Fibroblast of lung (primary cell): ENCODE data around the gene CCDC73. TPM values are rescaled to one million over a fixed set of nuclear protein-coding genes. Genes with fewer than 3 reads are reported as not detected.

Source experiments
- DNase-seq, 2 donors: peaks; one replicate each; pipeline versions ENCODE4 v3.0.0 to v3.0.0-alpha.2; 2010; ENCODE audit warnings: low read depth in 2 of 2
- H2AFZ ChIP-seq: 2 replicates; pipeline ENCODE4 v1.5.1; 2012; ENCODE audit warnings: low read length, control low read depth, inconsistent platforms
- H3K27ac ChIP-seq: 2 replicates; pipeline ENCODE4 v1.5.1; 2011; ENCODE audit warnings: low read length, control low read depth; ENCODE audit not compliant: insufficient read depth
- H3K27me3 ChIP-seq: 2 replicates; pipeline ENCODE4 v1.5.1; 2011; ENCODE audit warnings: mild to moderate bottlenecking, low read length; ENCODE audit not compliant: control insufficient read depth, insufficient read depth
- H3K36me3 ChIP-seq: 2 replicates; pipeline ENCODE4 v1.5.1; 2011; ENCODE audit warnings: low read length; ENCODE audit not compliant: control insufficient read depth, insufficient read depth
- H3K4me1 ChIP-seq: 2 replicates; pipeline ENCODE4 v1.5.1; 2011; ENCODE audit warnings: low read length; ENCODE audit not compliant: control insufficient read depth, insufficient read depth; ENCODE audit errors: extremely low read depth
- H3K4me2 ChIP-seq: 2 replicates; pipeline ENCODE4 v1.5.1; 2011; ENCODE audit warnings: low read length, control low read depth; ENCODE audit not compliant: insufficient read depth; ENCODE audit errors: extremely low read depth
- H3K4me3 ChIP-seq, 4 experiments: fragments of 200-600 bp in 1 of 4; sonication (generic) in 1 of 4; replicated peaks in 1 of 4; 2 replicates each; pipeline ENCODE4 v1.5.1; 2011 to 2016; ENCODE audit warnings: low read length in 4 of 4, low read depth in 3 of 4, mild to moderate bottlenecking in 3 of 4, control low read depth in 2 of 4, inconsistent platforms in 1 of 4, mixed read lengths in 1 of 4; ENCODE audit not compliant: insufficient read depth in 1 of 4; ENCODE audit errors: control extremely low read depth in 1 of 4
- H3K79me2 ChIP-seq: 2 replicates; pipeline ENCODE4 v1.5.1; 2012; ENCODE audit warnings: mild to moderate bottlenecking, low read length, inconsistent platforms; ENCODE audit not compliant: control insufficient read depth, insufficient read depth
- H3K9ac ChIP-seq: 2 replicates; pipeline ENCODE4 v1.5.1; 2011; ENCODE audit warnings: mild to moderate bottlenecking, low read length, control low read depth; ENCODE audit not compliant: insufficient read depth
- H3K9me3 ChIP-seq: 2 replicates; pipeline ENCODE4 v1.5.1; 2012; ENCODE audit warnings: low read depth, low read length; ENCODE audit not compliant: control insufficient read depth, insufficient read depth
- H4K20me1 ChIP-seq: 2 replicates; pipeline ENCODE4 v1.5.1; 2011; ENCODE audit warnings: low read length; ENCODE audit not compliant: control insufficient read depth, insufficient read depth; ENCODE audit errors: extremely low read depth
- EZH2 ChIP-seq: IDR thresholded peaks from 2 replicates; pipeline ENCODE4 v1.5.1; 2012; ENCODE audit warnings: low read length, control low read depth, mild to moderate bottlenecking; ENCODE audit errors: missing control alignments
- polyA plus RNA-seq, 2 donors: library from polyadenylated mRNA; depleted of rRNA in 1 of 2; stranded (reverse) in 1 of 2; unstranded in 1 of 2; fragments of >200 nt; gene quantifications; 2 replicates each; pipeline ENCODE4 v1.2.1, GENCODE V29; 2011 to 2012; ENCODE audit warnings: missing spikeins in 1 of 2
- total RNA-seq: library from RNA; depleted of rRNA; stranded (reverse); fragments of >200 nt; gene quantifications from 2 replicates; pipeline ENCODE4 v1.2.1, GENCODE V29; 2014
- TF ChIP-seq, protein P1 (sequence below), 2 donors: IDR thresholded peaks in 1 of 2; conservative IDR thresholded peaks in 1 of 2; 1 replicate in 1 of 2; 2 replicates in 1 of 2; pipeline ENCODE4 v1.5.1; 2011 to 2012; ENCODE audit warnings: low read length in 2 of 2, control low read depth in 1 of 2, inconsistent platforms in 1 of 2, low read depth in 1 of 2, mild to moderate bottlenecking in 1 of 2

CCDC73 gene
- total and polyA plus RNA-seq, 2 donors (not counting 1 experiment from before 2014, with no cell fraction given) = under 0.01 TPM; not detected in 1

DNA sequence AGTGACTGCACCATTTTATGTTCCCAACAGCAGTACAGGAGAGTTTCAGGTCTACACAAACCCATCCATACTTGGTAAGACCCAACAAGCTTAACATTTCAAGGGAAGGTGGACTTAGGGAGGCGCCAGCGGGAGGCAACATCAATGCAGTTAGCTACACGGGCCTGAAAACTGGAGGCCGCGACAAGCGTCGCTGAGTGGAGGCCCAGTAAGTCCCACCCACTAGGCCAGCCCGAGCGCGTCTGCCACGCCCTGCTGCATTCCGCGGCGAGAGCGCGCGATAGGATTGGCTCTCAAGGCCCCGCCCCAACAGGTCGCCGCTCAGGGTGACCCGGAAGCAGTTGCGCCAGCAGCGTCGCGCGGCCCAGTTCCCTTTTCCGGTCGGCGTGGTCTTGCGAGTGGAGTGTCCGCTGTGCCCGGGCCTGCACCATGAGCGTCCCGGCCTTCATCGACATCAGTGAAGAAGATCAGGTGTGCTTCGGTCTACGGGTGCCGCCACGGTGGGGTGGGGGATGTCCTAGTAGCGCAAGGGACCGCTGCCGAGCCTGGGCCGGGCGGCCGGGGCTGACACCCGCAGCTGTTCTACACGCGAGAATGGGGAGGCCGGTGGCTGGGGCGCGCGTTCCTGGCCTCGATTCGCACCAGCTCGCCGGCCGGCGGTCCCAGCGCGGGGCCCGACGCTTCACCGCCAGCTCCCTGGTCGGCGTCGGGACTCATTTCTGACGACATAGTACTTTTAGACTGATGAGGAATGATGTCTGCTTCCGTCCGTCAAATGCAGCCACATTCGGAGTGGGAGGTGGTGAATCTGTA is 210.8 kb downstream of the CCDC73 start, which contains the start of gene EIF3M:
EIF3M (plus strand) TSS at position 373 of the 813 bp plus-strand sequence; CDS start at position 430, 57 bp downstream.
- Histone ChIP-seq H3K36me3 (peaks cover 1% of the 10 kb centered on the region), H3K27me3 (no peaks in the 10 kb centered on the region), H2AFZ (peak within 1 kb of the TSS; percentile 98), H3K4me2 (peak within 1 kb of the TSS; percentile 73), H4K20me1 (no peaks in the 10 kb centered on the region), H3K27ac (peak within 1 kb of the TSS; percentile 77), H3K4me3 (peak within 1 kb of the TSS; percentile 70 to 97 (median 86)), H3K9me3 (no peaks in the 10 kb centered on the region), H3K79me2 (peaks cover 46% of the 10 kb centered on the region), H3K4me1 (no peaks in the 10 kb centered on the region), H3K9ac (peak within 1 kb of the TSS; percentile 71)
- no peak for TF ChIP-seq EZH2
- TF ChIP-seq, protein P1, sequence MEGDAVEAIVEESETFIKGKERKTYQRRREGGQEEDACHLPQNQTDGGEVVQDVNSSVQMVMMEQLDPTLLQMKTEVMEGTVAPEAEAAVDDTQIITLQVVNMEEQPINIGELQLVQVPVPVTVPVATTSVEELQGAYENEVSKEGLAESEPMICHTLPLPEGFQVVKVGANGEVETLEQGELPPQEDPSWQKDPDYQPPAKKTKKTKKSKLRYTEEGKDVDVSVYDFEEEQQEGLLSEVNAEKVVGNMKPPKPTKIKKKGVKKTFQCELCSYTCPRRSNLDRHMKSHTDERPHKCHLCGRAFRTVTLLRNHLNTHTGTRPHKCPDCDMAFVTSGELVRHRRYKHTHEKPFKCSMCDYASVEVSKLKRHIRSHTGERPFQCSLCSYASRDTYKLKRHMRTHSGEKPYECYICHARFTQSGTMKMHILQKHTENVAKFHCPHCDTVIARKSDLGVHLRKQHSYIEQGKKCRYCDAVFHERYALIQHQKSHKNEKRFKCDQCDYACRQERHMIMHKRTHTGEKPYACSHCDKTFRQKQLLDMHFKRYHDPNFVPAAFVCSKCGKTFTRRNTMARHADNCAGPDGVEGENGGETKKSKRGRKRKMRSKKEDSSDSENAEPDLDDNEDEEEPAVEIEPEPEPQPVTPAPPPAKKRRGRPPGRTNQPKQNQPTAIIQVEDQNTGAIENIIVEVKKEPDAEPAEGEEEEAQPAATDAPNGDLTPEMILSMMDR (conservative IDR thresholded peaks at IDR 0.05 in 1 of 2, IDR thresholded peaks at IDR 0.05 in 1 of 2; ENCODE audit: low read depth in 1 of 2, low read length in 2 of 2) = no peak
- peak; percentile 96 to 97 for DNase-seq

DNA sequence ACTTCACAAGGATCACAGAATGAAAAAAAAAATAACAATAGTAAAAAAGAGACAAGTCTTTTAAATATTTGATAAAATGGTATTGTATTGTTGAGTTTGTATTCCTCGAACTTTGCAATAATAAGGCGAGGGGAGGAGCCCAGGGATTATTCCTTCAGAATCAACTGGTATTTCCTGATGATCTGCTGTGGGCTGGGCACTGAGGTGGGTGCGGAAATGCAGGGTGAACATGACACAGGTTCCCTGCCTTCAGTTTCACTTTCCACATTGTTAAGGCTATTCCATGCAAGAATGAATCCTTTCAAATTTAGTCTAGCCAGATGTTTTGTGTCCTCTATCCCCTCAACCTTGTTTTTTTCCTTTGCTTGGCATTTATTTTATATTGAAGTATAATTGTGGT is 212.9 kb downstream of the CCDC73 start:
- no peak overlapping the region for H3K4me3 ChIP-seq

DNA sequence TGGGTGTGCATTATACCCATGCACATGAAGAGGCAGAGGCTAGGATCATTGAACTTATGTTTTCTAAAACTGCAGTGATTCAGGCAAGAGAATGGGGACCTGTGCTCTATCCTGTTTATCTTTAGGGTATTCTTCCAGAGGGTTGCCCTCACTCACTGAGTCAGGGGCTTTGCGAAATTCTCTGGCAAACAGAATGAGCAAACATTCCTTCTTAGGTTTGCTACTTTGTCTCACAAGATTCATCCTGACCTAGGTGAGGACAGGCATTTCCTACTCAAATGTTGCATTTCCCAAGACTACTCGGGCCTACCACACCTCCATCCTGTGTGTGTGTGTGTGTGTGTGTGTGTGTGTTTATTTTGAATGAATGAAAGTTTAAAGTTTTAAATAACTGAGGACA is 213.5 kb downstream of the CCDC73 start:
- Histone ChIP-seq H4K20me1 (no peaks in the 10 kb centered on the region), H3K9me3 (no peaks in the 10 kb centered on the region), H3K9ac (no peak overlapping the region), H3K4me1 (no peaks in the 10 kb centered on the region), H3K4me2 (no peak overlapping the region), H3K27me3 (no peaks in the 10 kb centered on the region), H2AFZ (no peak overlapping the region), H3K4me3 (no peak overlapping the region), H3K36me3 (no peaks in the 10 kb centered on the region), H3K79me2 (peaks cover 22% of the 10 kb centered on the region), H3K27ac (no peak overlapping the region)
- DNase-seq = no peak
- TF ChIP-seq, protein P1 (conservative IDR thresholded peaks at IDR 0.05 in 1 of 2, IDR thresholded peaks at IDR 0.05 in 1 of 2; ENCODE audit: low read depth in 1 of 2, low read length in 2 of 2) = no peak
- TF ChIP-seq EZH2 = no peak

More for the DNA sequence above, 212.9 kb downstream of the CCDC73 start:
- Histone ChIP-seq H3K9me3 (no peaks in the 10 kb centered on the region), H3K36me3 (no peaks in the 10 kb centered on the region), H2AFZ (no peak overlapping the region), H3K27me3 (no peaks in the 10 kb centered on the region), H3K27ac (no peak overlapping the region), H3K4me1 (no peaks in the 10 kb centered on the region), H3K4me2 (no peak overlapping the region), H3K79me2 (peaks cover 28% of the 10 kb centered on the region), H3K9ac (no peak overlapping the region), H4K20me1 (no peaks in the 10 kb centered on the region)
- no peak for DNase-seq
- TF ChIP-seq EZH2 = no peak
